Measurements from ENCODE around the gene THAP4. TPM values are rescaled to one million over a fixed set of nuclear protein-coding genes. Genes with fewer than 3 reads are reported as not detected.

THAP4 gene
- total RNA-seq, 2 donors from 2014 or later, result 76.8 to 94.7 TPM

- Histone ChIP-seq H3K4me1 (peaks cover 0 to 51% of the 10 kb centered on the region in 2 donors), H3K36me3 (no peaks in the 10 kb centered on the region), H3K27ac (no peak overlapping the region), H3K4me3 (no peak overlapping the region), H3K27me3 (no peaks in the 10 kb centered on the region), H3K9me3 (no peaks in the 10 kb centered on the region)
- no peak for TF ChIP-seq CTCF (IDR thresholded peaks at IDR 0.05)
- DNase-seq (ENCODE audit: low spot score), result no peak
Observed at GRCh38 chr2:241615041-241615440, 21.9 kb downstream of the THAP4 start.

- Histone ChIP-seq H3K27me3 (no peaks in the 10 kb centered on the region), H3K4me1 (peaks cover 0 to 50% of the 10 kb centered on the region in 2 donors), H3K9me3 (no peaks in the 10 kb centered on the region), H3K4me3 (no peak overlapping the region), H3K27ac (peak overlapping the region; percentile 0 to 27), H3K36me3 (no peaks in the 10 kb centered on the region)
- DNase-seq (ENCODE audit: low spot score), result no peak
- TF ChIP-seq CTCF (IDR thresholded peaks at IDR 0.05), result no peak
Observed at GRCh38 chr2:241613017-241613780, 23.8 kb downstream of the THAP4 start.

GRCh38 chr2:241612156-241613016, 24.6 kb downstream of the THAP4 start:
- Histone ChIP-seq H3K4me3 (no peak overlapping the region), H3K27me3 (no peaks in the 10 kb centered on the region), H3K9me3 (no peaks in the 10 kb centered on the region), H3K36me3 (no peaks in the 10 kb centered on the region), H3K27ac (peak overlapping the region in 1 of 2 donors; percentile 0), H3K4me1 (peaks cover 0 to 42% of the 10 kb centered on the region in 2 donors)
- no peak for TF ChIP-seq CTCF (IDR thresholded peaks at IDR 0.05)
- no peak for DNase-seq (ENCODE audit: low spot score)

- no peaks in the 10 kb centered on the region for H3K9me3 ChIP-seq
- no peak for TF ChIP-seq CTCF (IDR thresholded peaks at IDR 0.05)
- peaks cover 4% of the 10 kb centered on the region for H3K36me3 ChIP-seq
- peaks cover 0 to 29% of the 10 kb centered on the region in 2 donors for H3K4me1 ChIP-seq
- H3K27me3 ChIP-seq, result no peaks in the 10 kb centered on the region
- no peak for DNase-seq (ENCODE audit: low spot score)
- no peak overlapping the region for H3K4me3 ChIP-seq
- peak overlapping the region; percentile 78 to 81 for H3K27ac ChIP-seq
Observed at GRCh38 chr2:241611062-241611461, 25.9 kb downstream of the THAP4 start.

GRCh38 chr2:241609859-241610793, 26.8 kb downstream of the THAP4 start:
- DNase-seq (ENCODE audit: low spot score), result peak; percentile 79
- Histone ChIP-seq H3K9me3 (no peaks in the 10 kb centered on the region), H3K4me1 (peaks cover 0 to 21% of the 10 kb centered on the region in 2 donors), H3K27ac (peak overlapping the region; percentile 78 to 81), H3K27me3 (no peaks in the 10 kb centered on the region), H3K36me3 (peaks cover 11% of the 10 kb centered on the region), H3K4me3 (peak overlapping the region; percentile 48 to 63)
- peak; percentile 57 to 83 for TF ChIP-seq CTCF (IDR thresholded peaks at IDR 0.05)
